ENCODE results near the gene LARGE1. TPM values are rescaled to one million over a fixed set of nuclear protein-coding genes. Genes with fewer than 3 reads are reported as not detected.

Gene LARGE1
- total RNA-seq, 4 donors from 2014 or later, result 24.9 to 51.0 (median 32.7) TPM

DNA sequence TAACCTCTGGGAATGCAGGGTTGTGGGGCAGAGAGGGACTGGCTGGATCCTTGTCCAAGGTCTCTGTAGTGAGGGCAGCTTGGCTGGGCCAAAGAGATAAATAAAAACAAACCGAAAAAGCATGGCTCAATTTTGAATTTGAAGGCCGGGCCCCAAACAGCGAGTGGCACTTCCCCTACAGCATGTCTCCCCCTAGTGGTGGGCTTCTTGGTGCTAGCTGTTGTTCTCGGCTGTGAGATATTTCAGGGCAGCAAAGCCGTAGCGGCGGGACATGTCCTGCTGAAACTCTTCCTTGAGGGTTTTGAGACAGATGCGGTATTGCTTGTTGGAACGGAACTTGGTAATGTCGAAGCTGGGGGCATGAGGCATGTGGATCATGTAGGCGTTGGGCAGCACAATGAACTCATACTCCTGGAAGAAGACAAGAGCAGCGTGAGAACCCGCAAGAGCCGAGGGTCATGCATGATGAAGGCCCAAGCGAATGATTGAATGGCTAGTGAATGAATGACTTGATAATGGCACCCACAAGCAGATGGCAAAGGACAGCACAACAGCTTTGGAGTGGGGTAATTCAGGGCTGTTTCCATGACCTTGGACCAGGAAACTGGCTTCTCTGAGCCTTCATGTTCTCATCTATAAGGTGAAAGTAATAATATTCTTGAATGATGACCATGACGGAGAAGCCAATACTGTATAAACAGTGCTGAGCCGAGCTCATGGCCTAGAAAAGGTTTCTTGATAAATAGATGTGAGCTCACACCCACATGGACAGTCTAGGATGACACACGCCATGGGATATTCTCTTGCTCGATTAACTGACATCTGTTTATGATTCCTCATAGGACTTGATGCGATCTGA lies 645.8 kb downstream of the LARGE1 start:
- 91 to 96% methylated on average over 20 of the region's 20 CpGs for WGBS, 2 donors
- TF ChIP-seq, protein P1, sequence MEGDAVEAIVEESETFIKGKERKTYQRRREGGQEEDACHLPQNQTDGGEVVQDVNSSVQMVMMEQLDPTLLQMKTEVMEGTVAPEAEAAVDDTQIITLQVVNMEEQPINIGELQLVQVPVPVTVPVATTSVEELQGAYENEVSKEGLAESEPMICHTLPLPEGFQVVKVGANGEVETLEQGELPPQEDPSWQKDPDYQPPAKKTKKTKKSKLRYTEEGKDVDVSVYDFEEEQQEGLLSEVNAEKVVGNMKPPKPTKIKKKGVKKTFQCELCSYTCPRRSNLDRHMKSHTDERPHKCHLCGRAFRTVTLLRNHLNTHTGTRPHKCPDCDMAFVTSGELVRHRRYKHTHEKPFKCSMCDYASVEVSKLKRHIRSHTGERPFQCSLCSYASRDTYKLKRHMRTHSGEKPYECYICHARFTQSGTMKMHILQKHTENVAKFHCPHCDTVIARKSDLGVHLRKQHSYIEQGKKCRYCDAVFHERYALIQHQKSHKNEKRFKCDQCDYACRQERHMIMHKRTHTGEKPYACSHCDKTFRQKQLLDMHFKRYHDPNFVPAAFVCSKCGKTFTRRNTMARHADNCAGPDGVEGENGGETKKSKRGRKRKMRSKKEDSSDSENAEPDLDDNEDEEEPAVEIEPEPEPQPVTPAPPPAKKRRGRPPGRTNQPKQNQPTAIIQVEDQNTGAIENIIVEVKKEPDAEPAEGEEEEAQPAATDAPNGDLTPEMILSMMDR (IDR thresholded peaks at IDR 0.05), result peak in 4 of 5 experiments; percentile 8 to 36 (median 16)
- TF ChIP-seq EP300 (IDR thresholded peaks at IDR 0.05), result no peak
- peaks cover 0 to 17% (median 8%) of the 10 kb centered on the region in 4 donors for H3K4me1 ChIP-seq
- peaks cover 0 to 44% (median 0%) of the 10 kb centered on the region in 3 donors for H3K36me3 ChIP-seq
- peak in 1 of 2 donors; percentile 21 for DNase-seq (ENCODE audit: low spot score in 2 of 2)
- no peaks in the 10 kb centered on the region for H3K9me3 ChIP-seq
- H3K27ac ChIP-seq, result no peak overlapping the region
- H3K27me3 ChIP-seq, result no peaks in the 10 kb centered on the region
- H3K4me3 ChIP-seq, result no peak overlapping the region

DNA sequence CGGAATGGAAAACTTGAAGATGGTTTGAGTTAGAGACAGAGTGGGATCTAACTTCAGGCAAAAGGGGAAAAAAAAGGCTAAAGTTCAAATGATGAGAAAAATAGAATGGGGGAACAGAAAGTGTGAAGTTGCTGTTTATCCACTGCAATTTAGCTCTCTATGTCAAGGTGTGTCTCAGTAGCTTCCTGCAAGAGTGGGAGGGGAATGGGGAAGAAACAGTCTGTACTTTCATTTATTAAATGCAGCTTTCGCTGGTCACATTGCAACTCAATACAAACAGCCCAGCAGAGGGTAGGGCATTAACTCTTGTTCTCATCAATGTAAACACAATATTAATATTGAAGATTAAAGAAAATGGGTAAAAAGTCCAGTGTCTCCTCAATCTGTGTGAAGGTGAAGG lies 647.4 kb downstream of the LARGE1 start:
- 94 to 100% methylated on average over 2 of the region's 2 CpGs for WGBS, 2 donors
- peak overlapping the region in 1 of 4 donors; percentile 24 for H3K27ac ChIP-seq
- TF ChIP-seq EP300 (IDR thresholded peaks at IDR 0.05) (no peak), POLR2A (IDR thresholded peaks at IDR 0.05) (no peak)
- TF ChIP-seq, protein P1 (IDR thresholded peaks at IDR 0.05), result no peak
- H3K27me3 ChIP-seq, result no peaks in the 10 kb centered on the region
- DNase-seq (ENCODE audit: low spot score in 2 of 2), result no peak
- H3K9me3 ChIP-seq, result no peaks in the 10 kb centered on the region
- H3K4me3 ChIP-seq, result no peak overlapping the region
- H3K36me3 ChIP-seq, result peaks cover 0 to 34% (median 0%) of the 10 kb centered on the region in 3 donors
- peaks cover 0 to 19% (median 8%) of the 10 kb centered on the region in 4 donors for H3K4me1 ChIP-seq

DNA sequence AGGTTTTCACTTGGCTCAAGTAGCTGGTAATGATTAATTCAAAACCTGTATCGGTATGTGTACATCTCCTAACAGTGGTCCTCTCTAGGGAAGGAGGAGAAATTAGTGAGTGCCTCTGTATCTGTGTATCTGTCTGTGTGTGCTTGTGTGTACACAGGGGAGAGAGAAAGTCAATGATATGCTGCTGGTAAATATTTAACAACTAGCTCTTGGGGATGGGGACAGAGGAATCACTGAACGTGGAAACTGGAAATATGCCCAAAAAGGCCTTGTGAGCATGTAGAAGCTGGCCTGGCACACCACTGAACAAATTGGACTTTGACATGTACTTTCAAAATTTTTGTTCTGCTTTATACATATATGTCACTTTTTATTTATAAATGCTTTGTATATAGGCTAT lies 648.1 kb downstream of the LARGE1 start:
- TF ChIP-seq EP300 (IDR thresholded peaks at IDR 0.05) (no peak), POLR2A (IDR thresholded peaks at IDR 0.05) (no peak)
- TF ChIP-seq, protein P1 (IDR thresholded peaks at IDR 0.05), result no peak
- peaks cover 0 to 19% (median 8%) of the 10 kb centered on the region in 4 donors for H3K4me1 ChIP-seq
- peak overlapping the region in 1 of 4 donors; percentile 48 for H3K27ac ChIP-seq
- H3K9me3 ChIP-seq, result no peaks in the 10 kb centered on the region
- no peak overlapping the region for H3K4me3 ChIP-seq
- H3K27me3 ChIP-seq, result no peaks in the 10 kb centered on the region
- 51 to 67% methylated on average over 2 of the region's 2 CpGs for WGBS, 2 donors
- H3K36me3 ChIP-seq, result peaks cover 0 to 27% (median 0%) of the 10 kb centered on the region in 3 donors
- no peak for DNase-seq (ENCODE audit: low spot score in 2 of 2)

DNA sequence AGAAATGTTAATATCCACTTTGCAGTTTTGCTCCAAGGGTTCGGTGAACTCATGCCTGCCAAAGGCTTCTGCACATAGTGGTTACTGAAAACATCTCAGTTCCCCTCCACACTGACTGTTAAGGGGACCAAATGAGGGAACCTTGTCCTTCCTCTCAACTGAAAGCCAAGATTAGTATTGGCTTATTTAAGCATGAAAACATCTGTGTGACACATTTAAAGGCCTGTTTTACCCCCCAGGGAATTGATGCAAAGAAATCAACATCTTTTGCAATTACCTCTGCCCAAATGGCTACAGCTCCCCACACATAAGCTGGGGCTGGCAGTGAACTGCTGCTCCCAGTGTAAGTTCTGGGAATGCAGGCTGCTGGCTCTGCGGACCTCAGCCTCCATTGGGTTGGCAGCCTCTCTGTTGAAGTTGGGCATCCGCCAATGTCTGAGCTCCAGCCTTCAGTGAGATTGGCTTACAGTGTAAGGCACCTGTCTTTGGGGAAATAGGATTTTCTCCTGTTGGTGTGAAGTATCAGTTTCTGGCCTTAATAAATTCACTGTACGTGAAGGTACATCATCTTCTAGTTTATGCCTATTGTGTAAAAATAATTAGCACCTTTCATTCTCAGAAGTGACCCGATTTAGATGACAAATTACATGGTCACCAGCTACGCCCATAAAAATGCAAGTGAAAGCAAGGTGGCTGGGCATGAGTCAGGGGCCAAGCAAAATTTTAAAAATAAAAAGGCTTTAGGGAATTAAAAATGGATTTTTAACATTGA lies 648.7 kb downstream of the LARGE1 start:
- Histone ChIP-seq H3K4me1 (peaks cover 0 to 19% (median 8%) of the 10 kb centered on the region in 4 donors), H3K36me3 (peaks cover 0 to 21% (median 0%) of the 10 kb centered on the region in 3 donors), H3K27me3 (no peaks in the 10 kb centered on the region), H3K27ac (peak overlapping the region in 1 of 4 donors; percentile 48), H3K9me3 (no peaks in the 10 kb centered on the region), H3K4me3 (no peak overlapping the region)
- TF ChIP-seq POLR2A (IDR thresholded peaks at IDR 0.05) (no peak), EP300 (IDR thresholded peaks at IDR 0.05) (no peak)
- TF ChIP-seq, protein P1 (IDR thresholded peaks at IDR 0.05), result no peak
- WGBS, 2 donors, result 45 to 66% methylated on average over 6 of the region's 6 CpGs
- peak in 1 of 2 donors; percentile 26 for DNase-seq (ENCODE audit: low spot score in 2 of 2)

Measured in tibial nerve (tissue), 4 donors.